T-helper 17 cell (primary cell): ENCODE results near the gene PRXL2B. TPM values are rescaled to one million over a fixed set of nuclear protein-coding genes. Genes with fewer than 3 reads are reported as not detected.

Experiments
- ATAC-seq: fragments of 150-1000 bp; cut with Tn5 transposase; 2 replicates; pipeline ENCODE4 v1.10.0; 2021; ENCODE audit warnings: mild to moderate bottlenecking, moderate library complexity
- DNase-seq, 3 donors: peaks; one replicate each; pipeline versions ENCODE4 v3.0.0 to v3.0.0-alpha.2; 2020 to 2021
- H3K9me3 ChIP-seq: one replicate; pipeline ENCODE4 v1.7.0; 2013; ENCODE audit warnings: low read length, mild to moderate bottlenecking; ENCODE audit not compliant: control insufficient read depth, poor library complexity, severe bottlenecking
- H3K27ac Mint-ChIP-seq: one replicate; pipeline ENCODE4 v1.8.0; 2022; ENCODE audit warnings: mild to moderate bottlenecking, moderate library complexity, mixed read lengths
- H3K27me3 Mint-ChIP-seq: one replicate; pipeline ENCODE4 v1.8.0; 2022; ENCODE audit warnings: mixed read lengths
- H3K36me3 Mint-ChIP-seq: one replicate; pipeline ENCODE4 v1.8.0; 2022; ENCODE audit warnings: low read depth, mixed read lengths
- H3K4me1 Mint-ChIP-seq: one replicate; pipeline ENCODE4 v1.8.0; 2022; ENCODE audit warnings: mild to moderate bottlenecking, mixed read lengths
- H3K4me3 Mint-ChIP-seq: one replicate; pipeline ENCODE4 v1.8.0; 2022; ENCODE audit warnings: mild to moderate bottlenecking, moderate library complexity, mixed read lengths
- total RNA-seq, 4 donors: library from RNA in 2 of 4; stranded (reverse) in 2 of 4; gene quantifications; one replicate each; pipeline ENCODE4 v1.2.3 and lab custom pipeline; 2022 to 2026

The PRXL2B gene
- total RNA-seq, 2 donors from 2014 or later: 17.6 to 18.5 TPM

GRCh38 chr1:2588661-2589430, 2.3 kb downstream of the PRXL2B start:
- H3K27ac Mint-ChIP-seq: no peak overlapping the region
- no peak overlapping the region for H3K4me3 Mint-ChIP-seq
- H3K36me3 Mint-ChIP-seq: peaks cover 3% of the 10 kb centered on the region
- DNase-seq (no peak), ATAC-seq (no peak)
- H3K4me1 Mint-ChIP-seq: peaks cover 26% of the 10 kb centered on the region
- no peaks in the 10 kb centered on the region for H3K27me3 Mint-ChIP-seq
- no peaks in the 10 kb centered on the region for H3K9me3 ChIP-seq

DNA sequence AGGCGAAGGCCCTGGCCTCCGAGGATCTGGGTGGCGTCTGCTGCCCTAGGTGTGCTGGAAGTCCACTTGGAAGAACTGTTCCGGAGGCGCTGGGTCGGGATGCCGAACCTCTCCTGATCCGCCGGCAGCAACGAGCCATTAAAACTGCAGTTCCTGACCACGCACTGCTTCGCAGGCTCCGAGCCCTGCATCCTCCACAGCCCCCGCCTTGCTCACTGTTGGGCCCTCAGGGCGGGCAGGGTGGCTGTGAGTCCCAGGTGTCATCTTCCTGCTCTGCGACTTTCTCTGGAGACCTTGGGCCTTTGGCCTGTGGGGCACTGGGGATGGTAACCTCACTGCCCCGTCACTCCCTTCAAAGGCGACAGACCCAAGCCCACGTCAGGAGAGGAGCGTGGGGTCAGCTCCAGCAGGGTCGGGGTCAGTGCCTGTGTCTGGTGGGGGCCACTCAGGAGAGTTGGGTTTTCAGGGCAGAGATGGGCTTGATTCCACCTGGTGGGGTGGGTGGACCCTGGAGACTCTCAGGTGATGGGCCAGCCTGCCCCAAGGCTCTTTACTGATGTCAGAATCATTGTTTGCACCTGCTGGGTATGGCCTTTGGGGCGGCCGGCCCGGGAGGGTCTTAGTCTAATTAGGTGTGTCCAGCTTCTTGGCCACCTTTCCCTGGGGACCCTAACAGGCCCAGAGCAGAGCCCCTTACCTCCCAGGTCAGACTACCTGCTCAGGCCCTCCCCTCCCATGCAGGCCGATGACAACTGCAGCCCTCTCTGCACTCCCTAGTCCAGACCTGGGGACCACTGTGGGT, 3.1 kb downstream of the PRXL2B start:
- Mint-ChIP-seq H3K27me3 (no peaks in the 10 kb centered on the region), H3K36me3 (peaks cover 3% of the 10 kb centered on the region), H3K4me1 (peaks cover 20% of the 10 kb centered on the region), H3K27ac (no peak overlapping the region), H3K4me3 (no peak overlapping the region)
- ATAC-seq (no peak), DNase-seq (no peak)
- H3K9me3 ChIP-seq: no peaks in the 10 kb centered on the region

- H3K36me3 Mint-ChIP-seq: peaks cover 3% of the 10 kb centered on the region
- no peak overlapping the region for H3K27ac Mint-ChIP-seq
- no peak for DNase-seq
These were observed 3.9 kb downstream of the PRXL2B start for GRCh38 chr1:2590233-2591141.

DNA sequence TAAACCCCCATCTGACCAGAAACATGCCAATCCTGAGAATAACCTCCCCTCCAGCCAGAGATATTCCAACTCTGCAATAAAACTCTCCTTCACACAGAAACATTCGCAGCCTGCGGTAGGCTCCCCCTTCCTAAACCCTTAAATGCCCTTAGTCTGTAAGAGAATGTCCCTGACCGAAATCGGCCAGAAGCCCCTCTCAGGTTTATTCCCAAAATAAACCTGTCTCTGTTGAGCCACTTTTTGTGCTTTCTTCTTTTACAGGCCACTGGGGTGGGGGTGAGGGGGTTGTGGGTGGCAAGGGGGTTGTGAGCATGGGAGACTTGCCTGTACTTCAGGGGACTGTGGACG, 4.6 kb downstream of the PRXL2B start:
- DNase-seq (no peak), ATAC-seq (no peak)
- H3K9me3 ChIP-seq: no peaks in the 10 kb centered on the region
- Mint-ChIP-seq H3K36me3 (peaks cover 2% of the 10 kb centered on the region), H3K27me3 (no peaks in the 10 kb centered on the region), H3K27ac (no peak overlapping the region), H3K4me1 (peaks cover 12% of the 10 kb centered on the region), H3K4me3 (no peak overlapping the region)

More at GRCh38 chr1:2590233-2591141, 3.9 kb downstream of the PRXL2B start:
- Mint-ChIP-seq H3K4me3 (peak overlapping the region; percentile 39), H3K27me3 (no peaks in the 10 kb centered on the region), H3K4me1 (peaks cover 13% of the 10 kb centered on the region)
- ATAC-seq: no peak
- no peaks in the 10 kb centered on the region for H3K9me3 ChIP-seq

DNA sequence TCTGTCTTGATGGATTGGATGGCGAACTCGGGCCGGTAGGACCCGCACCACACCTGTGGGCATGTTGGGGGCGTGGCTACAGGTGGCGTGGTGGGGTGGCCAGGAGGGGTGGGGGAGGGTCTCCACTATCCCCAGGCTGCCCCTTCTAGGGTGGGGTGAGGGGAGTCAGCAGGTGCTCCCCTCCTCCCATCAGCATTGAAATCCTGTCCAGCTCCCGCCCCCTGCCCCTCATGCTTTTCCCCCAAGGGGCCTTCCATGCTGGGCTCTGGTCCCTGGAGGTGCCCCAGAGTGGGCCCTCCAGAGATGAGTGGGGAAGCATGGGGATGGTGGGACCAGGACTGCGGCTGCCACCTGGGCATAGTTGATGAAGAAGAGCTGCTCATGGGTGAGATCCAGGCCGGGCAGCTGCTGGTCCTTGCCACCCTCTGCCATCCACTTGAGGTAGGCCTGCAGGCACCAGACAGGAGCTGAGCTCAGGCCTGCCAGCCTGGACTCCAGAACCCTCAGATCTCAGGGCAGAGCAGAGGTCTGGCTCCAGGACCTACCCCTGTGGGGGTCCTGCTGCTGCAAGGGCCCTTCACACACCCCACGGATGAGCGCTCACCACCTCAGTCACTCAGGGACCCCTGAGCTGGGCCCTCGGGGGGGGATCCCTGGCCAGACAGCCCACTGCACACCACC, 5.1 kb downstream of the PRXL2B start:
- H3K27me3 Mint-ChIP-seq: no peaks in the 10 kb centered on the region
- H3K4me3 Mint-ChIP-seq: no peak overlapping the region
- no peaks in the 10 kb centered on the region for H3K9me3 ChIP-seq
- ATAC-seq (no peak), DNase-seq (peak in 1 of 3 donors; percentile 3)
- no peak overlapping the region for H3K27ac Mint-ChIP-seq
- H3K4me1 Mint-ChIP-seq: peaks cover 10% of the 10 kb centered on the region
- no peaks in the 10 kb centered on the region for H3K36me3 Mint-ChIP-seq

GRCh38 chr1:2592672-2593071, 6.1 kb downstream of the PRXL2B start:
- peaks cover 6% of the 10 kb centered on the region for H3K4me1 Mint-ChIP-seq
- DNase-seq: no peak
- H3K27ac Mint-ChIP-seq: no peak overlapping the region
- no peaks in the 10 kb centered on the region for H3K36me3 Mint-ChIP-seq
- no peaks in the 10 kb centered on the region for H3K27me3 Mint-ChIP-seq
- H3K9me3 ChIP-seq: no peaks in the 10 kb centered on the region
- no peak for ATAC-seq
- peak overlapping the region; percentile 25 for H3K4me3 Mint-ChIP-seq

GRCh38 chr1:2593251-2593878, 6.8 kb downstream of the PRXL2B start:
- Mint-ChIP-seq H3K36me3 (no peaks in the 10 kb centered on the region), H3K4me1 (peaks cover 6% of the 10 kb centered on the region), H3K27me3 (no peaks in the 10 kb centered on the region), H3K4me3 (no peak overlapping the region), H3K27ac (no peak overlapping the region)
- H3K9me3 ChIP-seq: no peaks in the 10 kb centered on the region
- ATAC-seq (no peak), DNase-seq (peak in 1 of 3 donors; percentile 3)

DNA sequence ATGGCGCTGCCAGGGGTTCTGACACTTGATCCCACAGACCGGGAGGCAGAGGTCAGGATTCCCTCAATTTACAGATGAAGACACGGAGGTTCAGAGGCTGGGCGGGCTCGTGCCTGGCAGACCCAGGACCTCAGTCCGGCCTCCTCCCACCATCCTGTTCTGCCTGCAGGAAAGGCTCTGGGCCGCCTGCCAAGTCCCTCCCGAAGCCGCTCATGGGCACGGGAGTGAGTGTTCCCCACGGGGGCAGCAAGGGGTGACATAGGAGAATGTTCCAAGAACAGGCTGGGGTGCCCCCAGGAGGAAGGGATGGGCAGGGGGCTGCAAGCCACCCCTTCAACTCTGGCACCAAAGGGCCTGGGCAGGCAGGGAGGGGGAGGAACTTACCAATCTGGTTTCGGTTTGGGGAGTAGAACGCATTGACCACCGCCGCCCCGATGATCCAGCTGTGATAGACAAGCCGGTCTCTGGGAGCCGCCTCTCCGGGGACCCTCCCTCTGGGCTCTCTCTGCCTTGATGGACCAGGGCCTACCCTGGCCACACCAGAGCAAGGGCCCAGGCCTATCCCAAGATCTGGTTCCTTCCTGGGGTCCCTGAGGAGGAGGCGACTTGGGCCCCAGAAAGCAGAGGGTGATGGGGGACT, 7.5 kb downstream of the PRXL2B start:
- no peak overlapping the region for H3K4me3 Mint-ChIP-seq
- DNase-seq (no peak), ATAC-seq (no peak)
- peaks cover 6% of the 10 kb centered on the region for H3K4me1 Mint-ChIP-seq
- no peaks in the 10 kb centered on the region for H3K27me3 Mint-ChIP-seq
- H3K27ac Mint-ChIP-seq: no peak overlapping the region
- H3K36me3 Mint-ChIP-seq: no peaks in the 10 kb centered on the region
- no peaks in the 10 kb centered on the region for H3K9me3 ChIP-seq

DNA sequence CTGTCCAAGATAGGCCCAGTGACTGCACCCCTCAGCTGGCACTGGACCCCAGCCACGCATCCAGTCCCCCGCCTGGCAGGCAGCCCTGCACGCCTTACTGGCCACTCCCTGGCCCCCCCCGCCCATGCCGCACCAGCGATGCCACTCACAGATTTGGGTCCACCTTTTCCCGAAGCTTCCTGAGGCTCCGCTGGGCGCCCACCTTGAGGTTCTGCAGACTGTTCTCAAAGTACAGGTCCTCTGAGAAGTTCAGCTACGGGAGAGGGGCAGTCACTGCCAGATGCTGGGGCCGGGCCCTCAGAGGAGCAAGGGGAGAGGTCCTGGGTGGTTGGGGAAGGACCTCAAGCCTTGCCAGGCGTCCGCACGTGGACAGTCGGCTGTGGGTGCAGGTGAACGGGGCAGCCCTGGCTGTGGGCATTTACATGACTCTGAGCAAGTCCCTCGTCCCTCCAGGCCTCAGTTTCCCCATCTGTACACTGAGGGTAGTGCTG, 8.1 kb downstream of the PRXL2B start:
- DNase-seq (no peak), ATAC-seq (no peak)
- H3K27me3 Mint-ChIP-seq: no peaks in the 10 kb centered on the region
- no peaks in the 10 kb centered on the region for H3K36me3 Mint-ChIP-seq
- H3K27ac Mint-ChIP-seq: no peak overlapping the region
- no peaks in the 10 kb centered on the region for H3K9me3 ChIP-seq
- H3K4me1 Mint-ChIP-seq: peaks cover 6% of the 10 kb centered on the region
- H3K4me3 Mint-ChIP-seq: no peak overlapping the region

DNA sequence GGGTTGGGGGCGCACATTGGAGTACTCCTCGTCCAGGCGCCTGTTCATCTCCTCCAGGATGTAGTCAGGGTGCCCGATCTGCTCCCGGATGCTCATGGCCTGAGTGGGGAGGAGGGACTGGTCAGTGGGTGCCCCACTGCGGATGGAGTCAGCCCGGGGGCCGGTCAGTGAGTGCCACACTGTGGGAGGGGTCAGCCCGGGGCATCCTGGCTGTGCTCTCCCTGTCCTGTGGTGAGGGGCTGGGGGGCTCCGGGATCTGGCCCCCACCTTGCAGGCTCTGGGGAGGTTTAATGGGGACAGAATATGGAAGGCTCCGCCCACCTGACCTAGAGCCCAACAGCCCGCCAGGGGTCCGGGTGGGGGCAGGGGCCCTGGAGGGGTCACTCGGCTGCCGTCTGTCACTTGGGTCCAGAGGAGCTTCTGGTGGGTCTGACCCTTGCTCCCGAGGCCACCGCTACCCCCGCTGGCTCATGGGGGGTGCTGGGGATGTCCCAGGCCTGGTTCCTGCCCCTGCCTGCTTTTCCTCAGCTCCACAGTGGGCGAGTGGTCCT, 8.8 kb downstream of the PRXL2B start:
- DNase-seq: peak in 1 of 3 donors; percentile 8

DNA sequence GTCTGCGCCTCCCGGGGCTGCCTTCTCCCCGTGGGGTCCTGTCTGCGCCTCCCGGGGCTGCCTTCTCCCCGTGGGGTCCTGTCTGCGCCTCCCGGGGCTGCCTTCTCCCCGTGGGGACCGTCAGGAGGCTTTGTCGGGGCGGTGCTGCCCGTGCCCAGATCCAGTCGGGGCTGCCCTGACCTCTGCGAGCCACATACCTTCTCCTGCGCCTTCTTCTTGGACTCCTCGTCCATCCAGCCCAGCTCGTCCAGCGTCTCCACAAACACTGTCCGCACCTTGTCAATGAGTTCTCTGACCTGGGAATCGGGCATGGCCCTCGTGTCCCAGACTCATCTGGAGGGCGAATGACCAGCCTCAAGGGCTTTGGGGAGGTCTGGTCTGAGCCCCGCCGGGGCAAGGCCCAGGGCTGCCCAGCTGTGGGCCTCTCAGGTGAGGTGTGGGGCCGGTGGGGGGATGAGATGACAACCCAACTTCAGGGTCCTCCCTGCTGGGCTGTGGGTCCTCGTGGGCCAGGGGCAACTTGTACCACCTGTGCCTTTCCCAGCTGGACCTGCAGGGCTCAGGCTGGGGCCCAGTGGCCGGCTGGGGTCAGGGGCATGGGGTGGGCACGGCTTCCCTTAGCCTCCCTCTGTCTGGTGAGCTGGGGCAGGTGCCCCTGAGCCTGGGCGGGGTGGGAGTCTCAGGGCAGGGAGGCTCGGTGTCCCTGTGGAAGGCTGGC, 9.4 kb downstream of the PRXL2B start:
- Mint-ChIP-seq H3K4me3 (no peak overlapping the region), H3K4me1 (peaks cover 6% of the 10 kb centered on the region), H3K27me3 (no peaks in the 10 kb centered on the region), H3K27ac (no peak overlapping the region), H3K36me3 (no peaks in the 10 kb centered on the region)
- DNase-seq: no peak
- no peak for ATAC-seq
- H3K9me3 ChIP-seq: no peaks in the 10 kb centered on the region

More for the DNA sequence above, 8.8 kb downstream of the PRXL2B start:
- Mint-ChIP-seq H3K27ac (no peak overlapping the region), H3K4me3 (no peak overlapping the region), H3K4me1 (peaks cover 6% of the 10 kb centered on the region), H3K36me3 (no peaks in the 10 kb centered on the region), H3K27me3 (no peaks in the 10 kb centered on the region)
- no peaks in the 10 kb centered on the region for H3K9me3 ChIP-seq
- no peak for ATAC-seq
